GM12873 (cell line): ENCODE results near the gene WNK2.

Experiments
- CTCF ChIP-seq: IDR thresholded peaks from 2 replicates; pipeline ENCODE4 v1.5.1; 2012; ENCODE audit warnings: low read depth, mild to moderate bottlenecking, moderate library complexity, low read length, control low read depth; ENCODE audit not compliant: insufficient read depth; ENCODE audit errors: missing control alignments

Gene WNK2

GRCh38 chr9:93167185-93167584 is 16.8 kb upstream of the WNK2 start:
- TF ChIP-seq CTCF, result no peak

- no peak for TF ChIP-seq CTCF
Measured at GRCh38 chr9:93167838-93168237, 16.1 kb upstream of the WNK2 start.

- TF ChIP-seq CTCF, result no peak
Measured at GRCh38 chr9:93168581-93168980, 15.4 kb upstream of the WNK2 start.

- TF ChIP-seq CTCF, result no peak
Measured at GRCh38 chr9:93169444-93169843, 14.5 kb upstream of the WNK2 start.

GRCh38 chr9:93170571-93170970 is 13.4 kb upstream of the WNK2 start:
- no peak for TF ChIP-seq CTCF

- no peak for TF ChIP-seq CTCF
Measured at GRCh38 chr9:93171261-93171990, 12.5 kb upstream of the WNK2 start.

GRCh38 chr9:93172666-93173364 is 11.1 kb upstream of the WNK2 start:
- no peak for TF ChIP-seq CTCF
